Activated CD8-positive, alpha-beta memory T cell treated with anti-CD3 and anti-CD28 coated beads for 36 hours (primary cell): Measurements from ENCODE around the gene C14orf180. TPM values are rescaled to one million over a fixed set of nuclear protein-coding genes. Genes with fewer than 3 reads are reported as not detected.

Experiments used
- CTCF ChIA-PET: fragments of 350-600 bp; sonication (Branson Sonifier 250); formaldehyde crosslinking; loops from one replicate; lab custom pipeline; 2021; ENCODE audit warnings: antibody characterized with exemption; lab: Charles Lee
- POLR2A ChIA-PET: fragments of 350-600 bp; sonication (Branson Sonifier 250); formaldehyde crosslinking; loops from one replicate; lab custom pipeline; 2021; ENCODE audit warnings: antibody characterized with exemption; lab: Charles Lee
- total RNA-seq, 2 experiments: library from RNA; stranded (reverse); gene quantifications; one replicate each; pipeline ENCODE4 v1.2.3, GENCODE V29; 2021

Gene C14orf180
- total RNA-seq = not detected

- POLR2A ChIA-PET = no interaction called here
- CTCF ChIA-PET = no interaction called here
Observed at GRCh38 chr14:104579507-104579906, at the start of gene C14orf180. Gene C14orf180, plus strand, starts transcription at chr14:104579764. Its CDS starts 6,667 bp downstream, at chr14:104586431.

- ChIA-PET POLR2A (no interaction called here), CTCF (no interaction called here)
Observed at GRCh38 chr14:104530646-104531045, 48.9 kb upstream of the C14orf180 start.

- ChIA-PET POLR2A (no interaction called here), CTCF (no interaction called here)
Observed at GRCh38 chr14:104531421-104532190, 48.0 kb upstream of the C14orf180 start.

GRCh38 chr14:104532191-104532555 lies 47.4 kb upstream of the C14orf180 start:
- POLR2A ChIA-PET = no interaction called here
- CTCF ChIA-PET = no interaction called here

- ChIA-PET POLR2A (no interaction called here), CTCF (no interaction called here)
Observed at GRCh38 chr14:104534036-104534435, 45.5 kb upstream of the C14orf180 start.

- POLR2A ChIA-PET = no interaction called here
- CTCF ChIA-PET = no interaction called here
Observed at GRCh38 chr14:104536942-104537612, 42.5 kb upstream of the C14orf180 start.

- POLR2A ChIA-PET = no interaction called here
- CTCF ChIA-PET = no interaction called here
Observed at GRCh38 chr14:104537613-104537988, 42.0 kb upstream of the C14orf180 start.

- POLR2A ChIA-PET = no interaction called here
- CTCF ChIA-PET = no interaction called here
Observed at GRCh38 chr14:104541905-104542465, 37.6 kb upstream of the C14orf180 start.

GRCh38 chr14:104542871-104543830 lies 36.4 kb upstream of the C14orf180 start:
- ChIA-PET POLR2A (no interaction called here), CTCF (no interaction called here)

GRCh38 chr14:104544362-104544961 lies 35.1 kb upstream of the C14orf180 start:
- POLR2A ChIA-PET = no interaction called here
- CTCF ChIA-PET = no interaction called here

- ChIA-PET POLR2A (no interaction called here), CTCF (no interaction called here)
Observed at GRCh38 chr14:104545151-104545941, 34.2 kb upstream of the C14orf180 start.

GRCh38 chr14:104545942-104546501 lies 33.5 kb upstream of the C14orf180 start:
- ChIA-PET CTCF (no interaction called here), POLR2A (no interaction called here)

- CTCF ChIA-PET = no interaction called here
- POLR2A ChIA-PET = no interaction called here
Observed at GRCh38 chr14:104546591-104547309, 32.8 kb upstream of the C14orf180 start.

- POLR2A ChIA-PET = no interaction called here
- CTCF ChIA-PET = no interaction called here
Observed at GRCh38 chr14:104547310-104547997, 32.1 kb upstream of the C14orf180 start.

- POLR2A ChIA-PET = no interaction called here
- CTCF ChIA-PET = no interaction called here
Observed at GRCh38 chr14:104547998-104548700, 31.4 kb upstream of the C14orf180 start.

- POLR2A ChIA-PET = no interaction called here
- CTCF ChIA-PET = no interaction called here
Observed at GRCh38 chr14:104548802-104549535, 30.6 kb upstream of the C14orf180 start.
